H9 (cell line): ENCODE results near the gene RASSF8. TPM values are rescaled to one million over a fixed set of nuclear protein-coding genes. Genes with fewer than 3 reads are reported as not detected.

Experiments
- DNase-seq: peaks from one replicate; pipeline ENCODE4 v3.0.0-alpha.2; 2017
- H2AFZ ChIP-seq: one replicate; pipeline ENCODE4 v1.6.1; 2013; ENCODE audit warnings: mild to moderate bottlenecking, low read length, control low read depth, moderate library complexity
- H2AK5ac ChIP-seq: 2 replicates; pipeline ENCODE4 v1.6.1; 2013; ENCODE audit warnings: low read length, control low read depth, mixed read lengths; ENCODE audit not compliant: insufficient read length
- H2BK120ac ChIP-seq: one replicate; pipeline ENCODE4 v1.6.1; 2013; ENCODE audit warnings: low read depth, mild to moderate bottlenecking, low read length, control low read depth, inconsistent platforms; ENCODE audit not compliant: poor library complexity, severe bottlenecking
- H2BK12ac ChIP-seq: 2 replicates; pipeline ENCODE4 v1.6.1; 2013; ENCODE audit warnings: low read length, control low read depth, mixed read lengths, low read depth; ENCODE audit not compliant: insufficient read length
- H2BK15ac ChIP-seq: 2 replicates; pipeline ENCODE4 v1.6.1; 2013; ENCODE audit warnings: low read depth, low read length, control low read depth
- H2BK20ac ChIP-seq: one replicate; pipeline ENCODE4 v1.6.1; 2013; ENCODE audit warnings: low read depth, mild to moderate bottlenecking, low read length, control low read depth, inconsistent platforms; ENCODE audit not compliant: poor library complexity, severe bottlenecking
- H2BK5ac ChIP-seq: 2 replicates; pipeline ENCODE4 v1.6.1; 2013; ENCODE audit warnings: low read length, control low read depth, mixed read lengths; ENCODE audit not compliant: insufficient read length
- H3K14ac ChIP-seq: 2 replicates; pipeline ENCODE4 v1.6.1; 2013; ENCODE audit warnings: low read length, control low read depth; ENCODE audit not compliant: insufficient read depth
- H3K18ac ChIP-seq: 2 replicates; pipeline ENCODE4 v1.6.1; 2013; ENCODE audit warnings: low read depth, mild to moderate bottlenecking, mixed read lengths, low read length, control low read depth; ENCODE audit not compliant: insufficient read length
- H3K23ac ChIP-seq: 2 replicates; pipeline ENCODE4 v1.6.1; 2013; ENCODE audit warnings: low read length, control low read depth, mixed read lengths, low read depth; ENCODE audit not compliant: insufficient read length
- H3K23me2 ChIP-seq: 2 replicates; pipeline ENCODE4 v1.6.1; 2013; ENCODE audit warnings: low read depth, mild to moderate bottlenecking, mixed read lengths, low read length, control low read depth; ENCODE audit not compliant: insufficient read length, poor library complexity, severe bottlenecking
- H3K27ac ChIP-seq: 2 replicates; pipeline ENCODE4 v1.5.1; 2013; ENCODE audit warnings: low read length, control low read depth, mixed read lengths, low read depth; ENCODE audit not compliant: insufficient read length
- H3K27me3 ChIP-seq: 2 replicates; pipeline ENCODE4 v1.6.1; 2013; ENCODE audit warnings: low read length, control low read depth, inconsistent platforms; ENCODE audit not compliant: insufficient read depth
- H3K4ac ChIP-seq: 2 replicates; pipeline ENCODE4 v1.6.1; 2013; ENCODE audit warnings: low read depth, mild to moderate bottlenecking, control low read depth, inconsistent platforms, low read length, moderate library complexity
- H3K4me1 ChIP-seq: 2 replicates; pipeline ENCODE4 v1.6.1; 2013; ENCODE audit warnings: low read length, control low read depth, inconsistent platforms; ENCODE audit not compliant: insufficient read depth
- H3K4me2 ChIP-seq: 2 replicates; pipeline ENCODE4 v1.6.1; 2013; ENCODE audit warnings: low read length, control low read depth, mixed read lengths; ENCODE audit not compliant: insufficient read length, insufficient read depth
- H3K56ac ChIP-seq: 2 replicates; pipeline ENCODE4 v1.6.1; 2013; ENCODE audit warnings: low read depth, mild to moderate bottlenecking, mixed read lengths, low read length, control low read depth; ENCODE audit not compliant: insufficient read length
- H3K79me1 ChIP-seq: 2 replicates; pipeline ENCODE4 v1.6.1; 2013; ENCODE audit warnings: low read depth, mild to moderate bottlenecking, moderate library complexity, low read length, control low read depth, inconsistent platforms; ENCODE audit not compliant: insufficient read depth, poor library complexity, severe bottlenecking
- H3K79me2 ChIP-seq: 2 replicates; pipeline ENCODE4 v1.6.1; 2013; ENCODE audit warnings: low read length, control low read depth, inconsistent platforms; ENCODE audit not compliant: insufficient read depth
- H3K9ac ChIP-seq: 2 replicates; pipeline ENCODE4 v1.6.1; 2013; ENCODE audit warnings: low read length, control low read depth, mixed read lengths; ENCODE audit not compliant: insufficient read length; ENCODE audit errors: extremely low read depth
- H3K9me3 ChIP-seq: one replicate; pipeline ENCODE4 v1.6.1; 2013; ENCODE audit warnings: low read depth, low read length, inconsistent platforms; ENCODE audit not compliant: control insufficient read depth
- H3T11ph ChIP-seq: one replicate; pipeline ENCODE4 v1.6.1; 2013; ENCODE audit warnings: mild to moderate bottlenecking, low read length, control low read depth, inconsistent platforms
- H4K20me1 ChIP-seq: one replicate; pipeline ENCODE4 v1.6.1; 2013; ENCODE audit not compliant: control insufficient read depth, insufficient read length, insufficient read depth
- H4K5ac ChIP-seq: 2 replicates; pipeline ENCODE4 v1.6.1; 2013; ENCODE audit warnings: low read depth, mild to moderate bottlenecking, mixed read lengths, low read length, control low read depth; ENCODE audit not compliant: insufficient read length
- H4K8ac ChIP-seq: replicated peaks from 2 replicates; pipeline ENCODE4 v1.6.1; 2013; ENCODE audit warnings: low read length, control low read depth, mixed read lengths, low read depth; ENCODE audit not compliant: insufficient read length
- H4K91ac ChIP-seq: 2 replicates; pipeline ENCODE4 v1.6.1; 2013; ENCODE audit warnings: low read depth, mild to moderate bottlenecking, moderate library complexity, mixed read lengths, low read length, control low read depth; ENCODE audit not compliant: insufficient read length
- H3K27ac Mint-ChIP-seq, 3 experiments: 2 replicates in 2 of 3; 3 replicates in 1 of 3; pipeline ENCODE4 v1.8.0; 2020 to 2021; ENCODE audit warnings: mixed read lengths in 3 of 3, mild to moderate bottlenecking in 1 of 3, moderate library complexity in 1 of 3
- H3K27me3 Mint-ChIP-seq: 2 replicates; pipeline ENCODE4 v1.8.0; 2021; ENCODE audit warnings: low read depth, mild to moderate bottlenecking, moderate library complexity, mixed read lengths
- H3K36me3 Mint-ChIP-seq, 3 experiments: 2 replicates in 2 of 3; 3 replicates in 1 of 3; pipeline ENCODE4 v1.8.0; 2020 to 2021; ENCODE audit warnings: low read depth in 3 of 3, mixed read lengths in 3 of 3; ENCODE audit not compliant: insufficient read depth in 1 of 3
- H3K4me1 Mint-ChIP-seq, 2 experiments: 2 replicates each; pipeline ENCODE4 v1.8.0; 2020; ENCODE audit warnings: mixed read lengths in 2 of 2
- H3K4me3 Mint-ChIP-seq, 2 experiments: 2 replicates in 1 of 2; 3 replicates in 1 of 2; pipeline ENCODE4 v1.8.0; 2020 to 2021; ENCODE audit warnings: mild to moderate bottlenecking in 2 of 2, mixed read lengths in 2 of 2, moderate library complexity in 1 of 2
- H3K9me3 Mint-ChIP-seq, 2 experiments: 2 replicates in 1 of 2; 3 replicates in 1 of 2; pipeline ENCODE4 v1.8.0; 2020; ENCODE audit warnings: mild to moderate bottlenecking in 2 of 2, mixed read lengths in 2 of 2, moderate library complexity in 1 of 2
- WGBS: extraction: QIAGEN DNeasy Blood & Tissue Kit; methylation state at CpG from one replicate; pipeline ENCODE4 v1.1.7; 2013; ENCODE audit warnings: missing lambda C conversion rate, low lambda C conversion rate, mixed read lengths; ENCODE audit not compliant: insufficient read length; ENCODE audit errors: extremely low coverage; 5-methylcytosine and 5-hydroxymethylcytosine counted together
- total RNA-seq: library from RNA; stranded (reverse); gene quantifications from 2 replicates; pipeline ENCODE4 v1.2.1, GENCODE V29; 2021
- TF ChIP-seq, protein P1 (sequence below): fragments of 200-600 bp; sonication (generic); conservative IDR thresholded peaks from 3 replicates; pipeline ENCODE4 v1.8.0; 2021; ENCODE audit warnings: antibody characterized with exemption, mild to moderate bottlenecking

RASSF8 gene
- total RNA-seq, 1 experiment from 2014 or later = 38.8 TPM

DNA sequence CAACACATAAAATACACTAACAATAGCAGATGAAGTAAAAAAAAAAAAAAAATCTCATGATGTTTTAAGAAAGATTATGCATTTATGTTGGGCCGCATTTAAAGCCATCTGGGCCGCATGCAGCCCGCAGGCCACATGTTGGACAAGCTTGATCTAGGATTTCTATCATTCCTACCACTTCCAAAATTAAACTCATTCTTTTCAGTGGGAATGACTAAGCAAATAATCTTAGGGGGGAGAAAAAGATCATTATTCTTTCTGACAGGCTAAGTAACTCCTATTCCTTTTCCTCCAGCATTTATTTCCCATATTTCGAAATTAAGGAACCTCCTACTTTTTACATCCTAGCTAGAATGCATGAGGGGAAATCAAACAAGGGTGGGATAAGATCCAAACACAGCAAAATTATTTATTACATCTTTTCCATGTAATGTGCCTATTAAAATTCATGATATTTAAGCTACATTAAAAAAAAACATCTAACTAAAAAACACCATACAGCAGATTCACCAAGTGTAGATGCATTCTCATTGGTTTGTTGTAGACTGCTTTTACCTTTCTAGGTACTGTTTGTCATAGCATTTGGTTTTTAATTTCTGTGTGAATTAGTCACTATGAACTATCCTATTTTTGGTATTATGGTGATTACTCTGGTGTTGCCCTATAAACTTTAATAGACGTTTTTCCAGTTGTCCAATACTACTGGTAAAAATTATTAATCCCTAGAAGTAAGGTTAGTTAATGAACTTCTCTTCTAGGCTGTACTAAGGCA, 76.1 kb downstream of the RASSF8 start:
- H3K27me3 ChIP-seq = no peaks in the 10 kb centered on the region
- no peak overlapping the region for H3K4me2 ChIP-seq
- no peak overlapping the region for H2BK15ac ChIP-seq
- no peak for DNase-seq
- no peak overlapping the region for H3K56ac ChIP-seq
- no peak overlapping the region for H2BK120ac ChIP-seq
- H2AK5ac ChIP-seq = no peak overlapping the region
- no peak overlapping the region for H3K18ac ChIP-seq
- no peaks in the 10 kb centered on the region for H3K23me2 ChIP-seq
- H3K79me2 ChIP-seq = no peaks in the 10 kb centered on the region
- H3K9me3 ChIP-seq = no peaks in the 10 kb centered on the region
- H3K36me3 Mint-ChIP-seq = no peaks in the 10 kb centered on the region
- H3K4ac ChIP-seq = no peak overlapping the region
- H2BK5ac ChIP-seq = no peak overlapping the region
- H2BK12ac ChIP-seq = no peak overlapping the region
- H4K8ac ChIP-seq = no peak overlapping the region
- no peak overlapping the region for H2AFZ ChIP-seq
- peak overlapping the region in 2 of 3 experiments; percentile 34 to 88; a peak in 2 of 7 replicates for H3K27ac Mint-ChIP-seq
- peaks cover 2% of the 10 kb centered on the region; the same call in 1 of the 2 replicates for H3K4me1 ChIP-seq
- H3K27me3 Mint-ChIP-seq = no peaks in the 10 kb centered on the region
- H3K79me1 ChIP-seq = no peaks in the 10 kb centered on the region
- H4K91ac ChIP-seq = no peak overlapping the region
- no peaks in the 10 kb centered on the region for H4K20me1 ChIP-seq
- H3K9ac ChIP-seq = no peak overlapping the region
- peaks cover 17 to 19% of the 10 kb centered on the region in 2 experiments for H3K4me1 Mint-ChIP-seq
- H3T11ph ChIP-seq = no peak overlapping the region
- H3K9me3 Mint-ChIP-seq = no peaks in the 10 kb centered on the region
- H4K5ac ChIP-seq = no peak overlapping the region
- TF ChIP-seq, protein P1, sequence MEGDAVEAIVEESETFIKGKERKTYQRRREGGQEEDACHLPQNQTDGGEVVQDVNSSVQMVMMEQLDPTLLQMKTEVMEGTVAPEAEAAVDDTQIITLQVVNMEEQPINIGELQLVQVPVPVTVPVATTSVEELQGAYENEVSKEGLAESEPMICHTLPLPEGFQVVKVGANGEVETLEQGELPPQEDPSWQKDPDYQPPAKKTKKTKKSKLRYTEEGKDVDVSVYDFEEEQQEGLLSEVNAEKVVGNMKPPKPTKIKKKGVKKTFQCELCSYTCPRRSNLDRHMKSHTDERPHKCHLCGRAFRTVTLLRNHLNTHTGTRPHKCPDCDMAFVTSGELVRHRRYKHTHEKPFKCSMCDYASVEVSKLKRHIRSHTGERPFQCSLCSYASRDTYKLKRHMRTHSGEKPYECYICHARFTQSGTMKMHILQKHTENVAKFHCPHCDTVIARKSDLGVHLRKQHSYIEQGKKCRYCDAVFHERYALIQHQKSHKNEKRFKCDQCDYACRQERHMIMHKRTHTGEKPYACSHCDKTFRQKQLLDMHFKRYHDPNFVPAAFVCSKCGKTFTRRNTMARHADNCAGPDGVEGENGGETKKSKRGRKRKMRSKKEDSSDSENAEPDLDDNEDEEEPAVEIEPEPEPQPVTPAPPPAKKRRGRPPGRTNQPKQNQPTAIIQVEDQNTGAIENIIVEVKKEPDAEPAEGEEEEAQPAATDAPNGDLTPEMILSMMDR = no peak
- no peak overlapping the region for H3K27ac ChIP-seq
- H3K4me3 Mint-ChIP-seq = no peak overlapping the region
- H2BK20ac ChIP-seq = no peak overlapping the region
- H3K14ac ChIP-seq = no peak overlapping the region
- no CpG with 5 or more reads among the region's 5 CpGs for WGBS
- H3K23ac ChIP-seq = no peak overlapping the region
